ENCODE data around the gene TRIM41.

DNA sequence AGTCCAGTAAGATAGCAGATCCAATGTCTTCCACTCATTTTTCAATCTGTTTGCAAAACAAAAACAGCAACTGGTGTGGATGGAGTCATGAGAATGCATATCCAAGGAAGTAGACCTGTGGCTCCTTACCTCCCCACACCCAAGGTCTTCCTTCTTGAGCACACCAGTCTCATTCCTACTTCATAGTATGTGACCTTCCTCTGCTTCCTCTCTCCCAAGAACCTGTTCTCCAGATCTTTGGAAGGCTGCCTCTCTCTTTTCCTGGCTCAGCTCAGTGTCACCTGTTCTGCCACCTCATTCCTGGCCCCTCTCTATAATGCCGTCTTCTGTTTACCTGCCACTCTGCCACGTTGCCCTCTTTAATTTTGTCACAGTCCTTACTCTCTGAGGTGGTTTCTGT is 10.1 kb upstream of the TRIM41 start:
- TF ChIP-seq, protein P1, sequence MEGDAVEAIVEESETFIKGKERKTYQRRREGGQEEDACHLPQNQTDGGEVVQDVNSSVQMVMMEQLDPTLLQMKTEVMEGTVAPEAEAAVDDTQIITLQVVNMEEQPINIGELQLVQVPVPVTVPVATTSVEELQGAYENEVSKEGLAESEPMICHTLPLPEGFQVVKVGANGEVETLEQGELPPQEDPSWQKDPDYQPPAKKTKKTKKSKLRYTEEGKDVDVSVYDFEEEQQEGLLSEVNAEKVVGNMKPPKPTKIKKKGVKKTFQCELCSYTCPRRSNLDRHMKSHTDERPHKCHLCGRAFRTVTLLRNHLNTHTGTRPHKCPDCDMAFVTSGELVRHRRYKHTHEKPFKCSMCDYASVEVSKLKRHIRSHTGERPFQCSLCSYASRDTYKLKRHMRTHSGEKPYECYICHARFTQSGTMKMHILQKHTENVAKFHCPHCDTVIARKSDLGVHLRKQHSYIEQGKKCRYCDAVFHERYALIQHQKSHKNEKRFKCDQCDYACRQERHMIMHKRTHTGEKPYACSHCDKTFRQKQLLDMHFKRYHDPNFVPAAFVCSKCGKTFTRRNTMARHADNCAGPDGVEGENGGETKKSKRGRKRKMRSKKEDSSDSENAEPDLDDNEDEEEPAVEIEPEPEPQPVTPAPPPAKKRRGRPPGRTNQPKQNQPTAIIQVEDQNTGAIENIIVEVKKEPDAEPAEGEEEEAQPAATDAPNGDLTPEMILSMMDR (IDR thresholded peaks at IDR 0.05; ENCODE audit: poor library complexity): no peak
- TF ChIP-seq EZH2phosphoT487 (IDR thresholded peaks at IDR 0.05; ENCODE audit: low read depth, severe bottlenecking, unreplicated experiment) (no peak), EZH2 (IDR thresholded peaks at IDR 0.05; ENCODE audit: borderline replicate concordance) (no peak)
